GM18520 (cell line): Measurements from ENCODE around the gene MMP26.
"Not testable (repeated sequence)": the region's sequence is repeated elsewhere in the genome, so short reads cannot be mapped to it uniquely, and the experiment has no call there.

Experiments used
- ATAC-seq: cut with Tn5 transposase; IDR thresholded peaks from one replicate; pipeline ENCODE4 v1.9.1; 2021; ENCODE audit not compliant: unreplicated experiment

Gene MMP26

GRCh38 chr11:4722616-4723534 is 18.3 kb downstream of the MMP26 start:
- not testable (repeated sequence) for ATAC-seq

GRCh38 chr11:4727171-4727570 is 22.6 kb downstream of the MMP26 start:
- no peak for ATAC-seq

GRCh38 chr11:4740735-4741134 is 36.2 kb downstream of the MMP26 start:
- ATAC-seq = no peak

GRCh38 chr11:4748438-4748837 is 43.9 kb downstream of the MMP26 start:
- no peak for ATAC-seq

- no peak for ATAC-seq
Observed at GRCh38 chr11:4751201-4751600, 46.6 kb downstream of the MMP26 start.
